Pulmonary artery endothelial cell (primary cell): Measurements from ENCODE around the gene ELOVL7. TPM values are rescaled to one million over a fixed set of nuclear protein-coding genes. Genes with fewer than 3 reads are reported as not detected.
"Not testable (repeated sequence)": the region's sequence is repeated elsewhere in the genome, so short reads cannot be mapped to it uniquely, and the experiment has no call there.

Experiments used
- DNase-seq: peaks from one replicate; pipeline ENCODE4 v3.0.0-alpha.2; 2011; ENCODE audit warnings: low read depth, low spot score
- total RNA-seq: library from RNA; depleted of rRNA; stranded (reverse); fragments of >200 nt; gene quantifications from 2 replicates; pipeline ENCODE4 v1.2.3, GENCODE V29; 2014

Gene ELOVL7
- total RNA-seq, 1 donor from 2014 or later, result under 0.01 TPM

- no peak for DNase-seq
These were observed 13.4 kb downstream of the ELOVL7 start for GRCh38 chr5:60830581-60831127.

GRCh38 chr5:60829490-60830266 is 14.4 kb downstream of the ELOVL7 start:
- DNase-seq, result no peak

- no peak for DNase-seq
These were observed 16.9 kb downstream of the ELOVL7 start for GRCh38 chr5:60827201-60827600.

GRCh38 chr5:60826653-60827052 is 17.4 kb downstream of the ELOVL7 start:
- no peak for DNase-seq

GRCh38 chr5:60823574-60823973 is 20.5 kb downstream of the ELOVL7 start:
- DNase-seq, result no peak

GRCh38 chr5:60822285-60822556 is 21.8 kb downstream of the ELOVL7 start:
- DNase-seq, result no peak

- DNase-seq, result no peak
These were observed 22.4 kb downstream of the ELOVL7 start for GRCh38 chr5:60821488-60822284.

GRCh38 chr5:60820593-60821487 is 23.2 kb downstream of the ELOVL7 start:
- no peak for DNase-seq

- DNase-seq, result not testable (repeated sequence)
These were observed 27.9 kb downstream of the ELOVL7 start for GRCh38 chr5:60816138-60816537.

- no peak for DNase-seq
These were observed 29.6 kb downstream of the ELOVL7 start for GRCh38 chr5:60814498-60814897.

GRCh38 chr5:60812426-60812825 is 31.6 kb downstream of the ELOVL7 start:
- no peak for DNase-seq

GRCh38 chr5:60811105-60811504 is 33.0 kb downstream of the ELOVL7 start:
- DNase-seq, result no peak

- no peak for DNase-seq
These were observed 33.5 kb downstream of the ELOVL7 start for GRCh38 chr5:60810438-60811085.

- no peak for DNase-seq
These were observed 34.1 kb downstream of the ELOVL7 start for GRCh38 chr5:60809891-60810425.

GRCh38 chr5:60806591-60807243 is 37.4 kb downstream of the ELOVL7 start:
- no peak for DNase-seq

- DNase-seq, result no peak
These were observed 38.6 kb downstream of the ELOVL7 start for GRCh38 chr5:60805463-60805862.

GRCh38 chr5:60803712-60804111 is 40.4 kb downstream of the ELOVL7 start:
- DNase-seq, result no peak

- DNase-seq, result no peak
These were observed 41.1 kb downstream of the ELOVL7 start for GRCh38 chr5:60802986-60803385.

- DNase-seq, result no peak
These were observed 41.8 kb downstream of the ELOVL7 start for GRCh38 chr5:60802226-60802625.

GRCh38 chr5:60797482-60798153 is 46.5 kb downstream of the ELOVL7 start:
- DNase-seq, result no peak
